ENCODE data around the gene TAS1R3. TPM values are rescaled to one million over a fixed set of nuclear protein-coding genes. Genes with fewer than 3 reads are reported as not detected.

Gene TAS1R3
- total RNA-seq, 1 donor: under 0.01 TPM

DNA sequence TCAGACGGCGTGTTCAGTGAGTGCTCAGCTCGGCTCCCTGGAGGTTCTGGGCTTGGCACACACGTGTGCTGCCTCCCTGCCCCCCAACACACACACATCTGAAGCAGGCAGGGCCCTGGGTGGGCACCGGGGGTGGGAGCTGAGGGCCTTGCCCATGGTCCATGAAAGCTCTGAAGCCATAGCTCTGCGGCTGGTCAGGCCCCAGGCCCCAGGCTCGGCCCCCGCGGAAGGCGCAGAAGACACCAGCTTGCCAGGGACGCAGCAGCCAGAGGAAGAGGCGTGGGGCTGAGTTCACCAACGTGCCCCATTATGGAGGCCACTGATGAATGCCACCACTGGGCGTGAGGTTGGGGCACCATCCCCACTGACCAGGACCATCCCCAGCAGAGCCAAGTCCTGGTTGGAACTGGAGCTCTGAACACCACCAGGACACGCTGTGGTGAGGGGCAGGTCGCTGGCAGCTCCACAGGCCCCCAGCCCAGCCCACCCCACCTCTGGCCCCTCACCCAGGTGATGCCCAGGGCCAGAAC is 39.8 kb downstream of the TAS1R3 start:
- Histone ChIP-seq H3K79me2 (ENCODE audit: insufficient read depth, low read length) (peaks cover 32% of the 10 kb centered on the region), H4K20me1 (ENCODE audit: insufficient read depth, low read length) (peaks cover 17% of the 10 kb centered on the region), H3K4me2 (ENCODE audit: insufficient read depth, low read length) (peak overlapping the region; percentile 33), H2AFZ (ENCODE audit: low read length) (no peak overlapping the region), H3K27me3 (ENCODE audit: insufficient read depth, low read length) (no peaks in the 10 kb centered on the region), H3K9me3 (ENCODE audit: low read depth, low read length) (peaks cover 4% of the 10 kb centered on the region), H3K4me3 (ENCODE audit: insufficient read depth, low read length) (no peak overlapping the region), H3K36me3 (ENCODE audit: insufficient read depth, low read length) (peaks cover 6% of the 10 kb centered on the region), H3K27ac (ENCODE audit: low read depth, low read length) (no peak overlapping the region), H3K4me1 (ENCODE audit: insufficient read depth, low read length) (peaks cover 25% of the 10 kb centered on the region)
- peak; percentile 47 for DNase-seq (ENCODE audit: insufficient read length, low spot score, missing footprints)
- TF ChIP-seq, protein P1, sequence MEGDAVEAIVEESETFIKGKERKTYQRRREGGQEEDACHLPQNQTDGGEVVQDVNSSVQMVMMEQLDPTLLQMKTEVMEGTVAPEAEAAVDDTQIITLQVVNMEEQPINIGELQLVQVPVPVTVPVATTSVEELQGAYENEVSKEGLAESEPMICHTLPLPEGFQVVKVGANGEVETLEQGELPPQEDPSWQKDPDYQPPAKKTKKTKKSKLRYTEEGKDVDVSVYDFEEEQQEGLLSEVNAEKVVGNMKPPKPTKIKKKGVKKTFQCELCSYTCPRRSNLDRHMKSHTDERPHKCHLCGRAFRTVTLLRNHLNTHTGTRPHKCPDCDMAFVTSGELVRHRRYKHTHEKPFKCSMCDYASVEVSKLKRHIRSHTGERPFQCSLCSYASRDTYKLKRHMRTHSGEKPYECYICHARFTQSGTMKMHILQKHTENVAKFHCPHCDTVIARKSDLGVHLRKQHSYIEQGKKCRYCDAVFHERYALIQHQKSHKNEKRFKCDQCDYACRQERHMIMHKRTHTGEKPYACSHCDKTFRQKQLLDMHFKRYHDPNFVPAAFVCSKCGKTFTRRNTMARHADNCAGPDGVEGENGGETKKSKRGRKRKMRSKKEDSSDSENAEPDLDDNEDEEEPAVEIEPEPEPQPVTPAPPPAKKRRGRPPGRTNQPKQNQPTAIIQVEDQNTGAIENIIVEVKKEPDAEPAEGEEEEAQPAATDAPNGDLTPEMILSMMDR (IDR thresholded peaks at IDR 0.05; ENCODE audit: extremely low read depth, low read depth, low read length): no peak

DNA sequence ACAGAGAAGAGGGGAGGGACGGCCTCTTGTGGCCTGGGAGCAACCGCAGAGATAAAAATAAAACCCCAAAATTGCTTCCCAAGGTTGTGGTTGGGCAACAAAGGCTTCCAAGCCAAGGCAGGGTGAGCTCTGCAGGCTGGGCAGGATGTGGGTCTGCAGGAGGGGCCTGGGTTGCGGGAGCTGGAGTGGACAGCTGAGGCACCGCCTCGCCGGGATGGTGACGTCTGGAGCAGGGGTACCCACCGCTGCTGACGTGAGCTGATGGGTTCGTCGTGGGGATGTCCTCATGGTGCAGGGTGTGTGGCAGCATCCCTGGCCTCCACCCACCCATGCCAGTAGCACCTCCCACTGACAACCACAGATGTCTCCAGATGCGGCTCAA is 40.3 kb downstream of the TAS1R3 start:
- peaks cover 25% of the 10 kb centered on the region for H3K4me1 ChIP-seq (ENCODE audit: insufficient read depth, low read length)
- peak overlapping the region; percentile 61 for H3K4me2 ChIP-seq (ENCODE audit: insufficient read depth, low read length)
- H4K20me1 ChIP-seq (ENCODE audit: insufficient read depth, low read length): peaks cover 17% of the 10 kb centered on the region
- peak; percentile 91 for DNase-seq (ENCODE audit: insufficient read length, low spot score, missing footprints)
- no peaks in the 10 kb centered on the region for H3K27me3 ChIP-seq (ENCODE audit: insufficient read depth, low read length)
- peaks cover 32% of the 10 kb centered on the region for H3K79me2 ChIP-seq (ENCODE audit: insufficient read depth, low read length)
- TF ChIP-seq, protein P1 (IDR thresholded peaks at IDR 0.05; ENCODE audit: extremely low read depth, low read depth, low read length): no peak
- H3K36me3 ChIP-seq (ENCODE audit: insufficient read depth, low read length): peaks cover 6% of the 10 kb centered on the region
- peak overlapping the region; percentile 42 for H3K4me3 ChIP-seq (ENCODE audit: insufficient read depth, low read length)
- H3K27ac ChIP-seq (ENCODE audit: low read depth, low read length): peak overlapping the region; percentile 28
- H2AFZ ChIP-seq (ENCODE audit: low read length): no peak overlapping the region
- peaks cover 4% of the 10 kb centered on the region for H3K9me3 ChIP-seq (ENCODE audit: low read depth, low read length)

DNA sequence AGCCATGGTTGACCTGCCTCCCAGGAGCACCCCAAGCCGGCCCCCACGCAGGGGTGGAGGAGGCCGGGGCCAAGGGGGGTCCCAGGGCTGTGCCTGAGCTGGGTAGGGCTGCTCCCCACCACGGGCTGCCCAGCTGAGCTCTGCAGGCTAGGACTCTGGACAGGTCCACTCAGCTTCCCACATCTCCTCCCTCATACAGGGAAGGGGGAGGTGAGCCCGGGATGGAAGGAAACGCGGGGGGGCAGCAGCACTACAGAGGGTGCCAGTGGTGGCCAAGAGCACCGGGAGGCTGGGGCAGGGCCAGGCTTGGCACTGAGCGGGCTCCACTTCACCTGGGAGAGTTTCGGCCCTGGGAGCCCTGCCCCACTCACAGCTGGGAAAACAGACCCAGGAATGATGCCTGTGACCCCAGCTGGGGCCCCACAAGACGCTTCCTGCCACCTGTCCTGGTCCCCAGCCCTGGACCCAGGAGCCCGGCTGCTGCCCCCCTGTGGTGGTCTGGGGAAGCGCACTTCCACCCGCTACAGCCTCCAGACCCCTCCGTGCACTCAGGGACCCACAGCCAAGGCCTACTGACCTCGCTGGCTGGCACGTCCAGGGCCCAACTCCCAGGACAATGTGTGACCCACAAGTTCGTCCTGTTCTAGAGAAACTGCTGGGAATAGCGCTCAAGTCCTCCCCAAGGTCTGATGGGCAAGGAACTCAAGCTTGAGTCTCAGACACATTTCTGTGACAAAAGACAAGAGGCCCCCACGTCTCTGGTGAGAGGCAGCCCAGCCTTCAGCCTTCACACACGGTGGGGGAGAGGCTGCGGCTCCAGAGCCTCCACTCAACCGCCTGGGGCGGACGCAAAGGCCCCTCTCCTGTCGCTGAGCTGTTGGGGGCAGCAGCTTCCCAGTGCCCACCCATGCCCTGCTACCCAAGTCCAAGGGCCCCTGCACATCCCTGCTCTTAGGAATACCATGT is 40.9 kb downstream of the TAS1R3 start:
- Histone ChIP-seq H3K4me1 (ENCODE audit: insufficient read depth, low read length) (peaks cover 25% of the 10 kb centered on the region), H3K36me3 (ENCODE audit: insufficient read depth, low read length) (peaks cover 6% of the 10 kb centered on the region), H3K9me3 (ENCODE audit: low read depth, low read length) (peaks cover 3% of the 10 kb centered on the region), H3K27me3 (ENCODE audit: insufficient read depth, low read length) (no peaks in the 10 kb centered on the region), H3K79me2 (ENCODE audit: insufficient read depth, low read length) (peaks cover 32% of the 10 kb centered on the region), H3K4me3 (ENCODE audit: insufficient read depth, low read length) (peak overlapping the region; percentile 42), H4K20me1 (ENCODE audit: insufficient read depth, low read length) (peaks cover 17% of the 10 kb centered on the region), H2AFZ (ENCODE audit: low read length) (no peak overlapping the region), H3K4me2 (ENCODE audit: insufficient read depth, low read length) (peak overlapping the region; percentile 61), H3K27ac (ENCODE audit: low read depth, low read length) (peak overlapping the region; percentile 28)
- TF ChIP-seq, protein P1 (IDR thresholded peaks at IDR 0.05; ENCODE audit: extremely low read depth, low read depth, low read length): peak; percentile 85
- DNase-seq (ENCODE audit: insufficient read length, low spot score, missing footprints): peak; percentile 97
